ENCODE results near the gene IL32.
"Not testable (repeated sequence)": the region's sequence is repeated elsewhere in the genome, so short reads cannot be mapped to it uniquely, and the experiment has no call there.

IL32 gene

DNA sequence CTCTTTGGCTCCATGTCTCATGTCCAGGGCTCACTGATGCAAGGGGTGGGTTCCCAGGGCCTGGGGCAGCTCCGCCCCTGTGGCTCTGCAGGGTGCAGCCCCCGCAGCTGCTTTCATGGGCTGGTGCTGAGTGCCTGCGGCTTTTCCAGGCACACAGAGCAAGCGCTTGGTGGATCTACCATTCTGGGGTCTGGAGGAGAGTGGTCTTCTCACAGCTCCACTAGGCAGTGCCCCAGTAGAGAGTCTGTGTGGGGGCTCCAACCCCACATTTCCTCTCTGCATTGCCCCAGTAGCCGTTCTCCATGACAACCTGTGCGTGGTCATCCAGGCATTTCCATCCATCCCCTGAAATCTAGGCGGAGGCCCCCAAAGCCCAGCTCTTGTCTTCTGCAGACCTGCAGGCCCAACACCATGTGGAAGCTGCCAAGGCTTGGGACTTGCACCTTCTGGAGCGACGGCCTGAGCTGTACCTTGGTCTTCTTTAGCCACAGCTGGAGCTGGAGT is 5.2 kb downstream of the IL32 start:
- TF ChIP-seq, protein P1, sequence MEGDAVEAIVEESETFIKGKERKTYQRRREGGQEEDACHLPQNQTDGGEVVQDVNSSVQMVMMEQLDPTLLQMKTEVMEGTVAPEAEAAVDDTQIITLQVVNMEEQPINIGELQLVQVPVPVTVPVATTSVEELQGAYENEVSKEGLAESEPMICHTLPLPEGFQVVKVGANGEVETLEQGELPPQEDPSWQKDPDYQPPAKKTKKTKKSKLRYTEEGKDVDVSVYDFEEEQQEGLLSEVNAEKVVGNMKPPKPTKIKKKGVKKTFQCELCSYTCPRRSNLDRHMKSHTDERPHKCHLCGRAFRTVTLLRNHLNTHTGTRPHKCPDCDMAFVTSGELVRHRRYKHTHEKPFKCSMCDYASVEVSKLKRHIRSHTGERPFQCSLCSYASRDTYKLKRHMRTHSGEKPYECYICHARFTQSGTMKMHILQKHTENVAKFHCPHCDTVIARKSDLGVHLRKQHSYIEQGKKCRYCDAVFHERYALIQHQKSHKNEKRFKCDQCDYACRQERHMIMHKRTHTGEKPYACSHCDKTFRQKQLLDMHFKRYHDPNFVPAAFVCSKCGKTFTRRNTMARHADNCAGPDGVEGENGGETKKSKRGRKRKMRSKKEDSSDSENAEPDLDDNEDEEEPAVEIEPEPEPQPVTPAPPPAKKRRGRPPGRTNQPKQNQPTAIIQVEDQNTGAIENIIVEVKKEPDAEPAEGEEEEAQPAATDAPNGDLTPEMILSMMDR (conservative IDR thresholded peaks at IDR 0.05; ENCODE audit: low read length), result no peak
- DNase-seq (ENCODE audit: low read depth), result no peak
- no peak overlapping the region for H3K4me3 ChIP-seq (ENCODE audit: low read length)

DNA sequence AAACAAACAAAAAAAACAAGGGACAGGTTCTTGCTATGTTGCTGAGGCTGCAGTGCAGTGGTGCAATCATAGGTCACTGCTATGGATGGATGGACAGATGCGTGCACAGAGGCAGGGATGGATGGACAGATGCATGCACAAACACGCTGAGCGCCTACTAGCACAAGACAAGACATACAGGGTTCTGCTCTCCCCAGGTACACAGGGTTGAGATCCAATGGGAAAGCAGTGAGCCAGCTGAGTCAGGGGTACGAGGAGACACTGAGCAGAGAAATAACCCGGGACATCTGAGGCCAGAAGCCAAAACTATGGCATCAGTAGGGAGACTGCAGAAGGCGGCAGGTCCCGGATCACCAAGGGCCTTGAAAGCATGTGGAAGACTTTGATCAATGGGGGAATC is 6.2 kb downstream of the IL32 start:
- no peak overlapping the region for H3K4me3 ChIP-seq (ENCODE audit: low read length)
- TF ChIP-seq, protein P1 (conservative IDR thresholded peaks at IDR 0.05; ENCODE audit: low read length), result no peak
- DNase-seq (ENCODE audit: low read depth), result no peak

DNA sequence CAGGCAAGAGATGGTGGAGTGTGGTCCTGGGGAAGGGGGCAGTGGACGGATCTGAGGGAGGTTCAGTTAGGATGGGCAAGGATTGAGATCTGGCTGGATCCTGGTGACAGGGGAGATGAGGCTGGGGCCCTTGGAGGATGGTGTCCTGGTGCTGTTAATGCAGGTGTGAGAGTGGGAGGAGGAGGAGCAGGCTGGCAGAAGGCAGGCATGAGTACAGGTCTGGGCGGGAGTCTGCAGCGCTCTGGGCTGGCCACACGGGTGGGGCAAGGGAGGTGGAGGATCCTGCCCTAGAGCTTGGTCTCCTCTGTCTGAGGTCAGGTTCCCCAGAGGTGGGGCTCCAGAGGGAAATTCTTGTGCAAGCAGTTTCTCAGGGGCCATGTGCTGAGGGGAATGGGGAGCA is 6.7 kb downstream of the IL32 start:
- DNase-seq (ENCODE audit: low read depth); H3K4me3 ChIP-seq (ENCODE audit: low read length): not testable (repeated sequence)

DNA sequence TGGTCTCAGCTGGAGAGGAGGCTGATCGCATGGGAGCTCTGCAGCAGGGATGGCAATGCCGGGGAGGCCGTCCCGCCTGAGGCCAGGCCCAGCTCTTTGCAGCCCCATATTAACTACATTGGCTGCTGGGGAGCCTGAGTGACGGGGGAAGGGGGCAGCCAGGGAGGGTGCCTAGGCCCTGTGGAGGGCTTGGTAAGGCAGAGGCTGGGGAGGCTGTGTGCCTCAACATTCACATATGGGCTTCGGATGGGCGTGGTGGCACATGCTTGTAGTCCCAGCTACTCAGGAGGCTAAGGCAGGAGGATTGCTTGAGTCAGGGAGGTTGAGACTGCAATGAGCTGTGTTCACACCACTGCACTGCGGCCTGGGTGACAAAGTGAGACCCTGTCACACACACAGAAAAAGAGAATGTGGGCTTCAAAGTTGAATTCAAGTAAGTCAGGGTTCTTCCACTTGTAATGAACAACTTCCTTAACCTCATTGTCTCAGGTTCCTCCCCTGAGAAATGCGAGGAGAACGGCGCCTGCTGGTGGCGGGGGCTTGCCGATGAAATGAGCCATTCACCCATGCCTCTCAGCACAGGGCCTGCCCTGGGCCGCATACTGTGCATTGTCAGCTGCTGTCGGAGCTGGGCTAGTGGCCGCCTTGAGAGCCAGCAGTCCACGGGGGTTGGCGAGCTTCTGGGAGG is 7.3 kb downstream of the IL32 start:
- not testable (repeated sequence) for H3K4me3 ChIP-seq (ENCODE audit: low read length); DNase-seq (ENCODE audit: low read depth)

DNA sequence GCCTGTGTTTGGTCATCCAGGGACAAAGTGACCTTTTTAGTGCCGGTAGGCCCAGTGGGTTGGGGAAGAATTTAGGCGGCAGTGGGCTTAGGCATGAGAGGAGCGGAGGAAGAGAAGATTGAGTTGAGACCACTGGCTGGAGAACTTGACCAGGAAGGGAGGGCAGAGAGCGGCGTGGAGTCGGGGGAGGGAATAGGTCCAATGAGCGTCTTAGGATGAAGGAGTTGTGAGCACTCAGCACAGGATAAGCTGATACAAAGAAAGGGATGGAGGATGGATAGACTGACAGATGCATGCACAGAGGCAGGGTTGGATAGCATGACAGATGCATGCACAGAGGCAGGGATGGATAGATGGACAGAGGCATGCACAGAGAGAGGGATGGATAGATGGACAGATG is 8.0 kb downstream of the IL32 start:
- no peak for DNase-seq (ENCODE audit: low read depth)
- TF ChIP-seq, protein P1 (conservative IDR thresholded peaks at IDR 0.05; ENCODE audit: low read length), result no peak
- H3K4me3 ChIP-seq (ENCODE audit: low read length), result no peak overlapping the region

DNA sequence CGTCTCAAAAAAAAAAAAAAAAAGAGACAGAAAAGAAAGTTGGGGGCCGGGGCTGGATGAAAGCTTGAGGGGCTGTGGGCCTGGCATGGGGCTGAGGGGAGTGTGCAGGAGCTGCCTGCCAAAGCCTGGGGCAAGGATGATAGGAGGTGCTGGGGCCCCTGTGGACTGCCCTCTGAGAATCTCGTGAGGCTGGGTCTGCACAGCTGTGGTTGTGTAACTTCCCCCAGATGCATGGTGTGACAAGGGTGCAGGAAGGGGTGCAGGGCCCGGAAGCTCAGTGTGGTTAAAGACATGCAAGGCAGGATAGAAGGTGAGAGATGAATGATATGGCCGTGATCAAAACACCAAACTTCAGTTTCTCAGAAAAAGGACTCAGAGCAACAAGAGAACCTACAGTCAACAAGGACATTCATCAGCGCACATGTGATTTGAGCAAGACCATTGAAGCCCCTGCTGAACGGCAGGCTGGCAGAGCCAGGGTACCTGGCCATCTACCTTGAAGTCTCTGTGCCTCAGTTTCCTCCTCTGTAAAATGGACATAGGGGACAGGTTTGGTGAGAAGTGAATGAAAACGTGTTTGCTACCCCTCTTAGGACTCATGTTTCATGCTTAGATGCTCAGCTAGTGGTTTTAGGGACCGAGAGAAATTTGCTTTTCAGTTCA is 9.6 kb downstream of the IL32 start:
- TF ChIP-seq, protein P1 (conservative IDR thresholded peaks at IDR 0.05; ENCODE audit: low read length), result no peak
- no peak overlapping the region for H3K4me3 ChIP-seq (ENCODE audit: low read length)
- no peak for DNase-seq (ENCODE audit: low read depth)

DNA sequence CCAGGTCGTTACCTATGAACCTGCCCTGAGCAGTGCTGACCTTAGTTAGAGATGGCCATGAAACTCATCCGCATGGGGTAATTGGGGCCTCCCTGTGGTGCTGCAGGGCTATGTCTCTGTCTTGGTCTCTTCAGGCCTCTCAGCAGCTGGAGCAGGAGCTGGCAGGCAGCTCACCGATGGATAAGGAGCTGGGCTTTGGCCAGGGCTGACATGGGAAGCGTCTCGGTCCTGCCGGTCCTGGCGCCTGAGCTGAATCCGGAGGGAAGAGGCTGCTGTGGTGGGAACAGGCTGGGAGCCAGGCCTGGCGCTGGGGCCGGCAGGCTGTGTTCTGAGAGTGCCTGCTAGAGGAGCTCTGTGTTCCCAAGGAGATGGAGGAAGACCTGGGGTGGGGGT is 10.1 kb downstream of the IL32 start:
- no peak for DNase-seq (ENCODE audit: low read depth)
- H3K4me3 ChIP-seq (ENCODE audit: low read length), result no peak overlapping the region

DNA sequence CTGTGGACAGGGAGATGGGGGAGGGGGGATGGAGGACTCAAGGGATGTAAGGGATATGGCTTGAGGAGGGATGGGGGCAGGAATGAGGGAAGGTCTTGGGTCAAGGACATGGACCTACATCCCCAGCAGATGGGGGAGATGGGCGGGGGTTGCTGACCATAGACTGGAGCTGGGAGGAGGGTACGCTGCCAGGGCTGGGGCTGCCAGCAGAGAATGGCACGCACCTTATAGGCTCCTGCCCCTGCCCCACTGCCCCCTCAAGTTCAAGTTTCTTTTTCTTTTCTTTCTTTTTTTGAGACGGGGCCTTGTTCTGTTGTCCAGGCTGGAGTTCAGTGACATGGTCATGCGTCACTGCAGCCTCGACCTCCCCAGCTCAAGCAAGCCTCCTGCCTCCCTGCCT is 10.5 kb downstream of the IL32 start:
- DNase-seq (ENCODE audit: low read depth); H3K4me3 ChIP-seq (ENCODE audit: low read length): not testable (repeated sequence)

More for the DNA sequence above, 10.1 kb downstream of the IL32 start:
- TF ChIP-seq, protein P1 (conservative IDR thresholded peaks at IDR 0.05; ENCODE audit: low read length), result no peak
